Omental fat pad (tissue), 4 donors: ENCODE results near the gene RXRG. TPM values are rescaled to one million over a fixed set of nuclear protein-coding genes. Genes with fewer than 3 reads are reported as not detected.

ENCODE experiments used
- ATAC-seq: fragments of 150-250 bp; one replicate; pipeline ENCODE4 v1.9.1; 2016; ENCODE audit warnings: mild to moderate bottlenecking, moderate library complexity; ENCODE audit not compliant: low FRiP score
- DNase-seq: peaks from one replicate; pipeline ENCODE4 v3.0.0-alpha.2; 2019; ENCODE audit warnings: low spot score
- CTCF ChIP-seq, 3 donors: fragments of 450-650 bp; IDR thresholded peaks; one replicate each; pipeline ENCODE4 v1.5.1; 2016 to 2017; ENCODE audit warnings: antibody characterized with exemption in 3 of 3, mild to moderate bottlenecking in 3 of 3, moderate library complexity in 2 of 3
- total RNA-seq, 4 donors: library from RNA; depleted of rRNA; stranded (reverse); fragments of >200 nt; gene quantifications; one replicate each; pipeline ENCODE4 v1.1.0, GENCODE V29; 2016

The RXRG gene
- total RNA-seq, 4 donors from 2014 or later = 0.63 to 7.9 (median 0.99) TPM

GRCh38 chr1:165452336-165453130 is 7.6 kb upstream of the RXRG start:
- no peak for ATAC-seq
- no peak for TF ChIP-seq CTCF (IDR thresholded peaks at IDR 0.05)
- DNase-seq = no peak

GRCh38 chr1:165451691-165452090 is 6.8 kb upstream of the RXRG start:
- ATAC-seq = no peak
- TF ChIP-seq CTCF (IDR thresholded peaks at IDR 0.05) = no peak

GRCh38 chr1:165449131-165449530 is 4.2 kb upstream of the RXRG start:
- DNase-seq (no peak), ATAC-seq (no peak)
- TF ChIP-seq CTCF (IDR thresholded peaks at IDR 0.05) = no peak

More at GRCh38 chr1:165451691-165452090, 6.8 kb upstream of the RXRG start:
- no peak for DNase-seq

- TF ChIP-seq CTCF (IDR thresholded peaks at IDR 0.05) = no peak
- DNase-seq (no peak), ATAC-seq (no peak)
These were observed 462 bp upstream of the RXRG start for GRCh38 chr1:165445388-165445787.

GRCh38 chr1:165443539-165444311 is 1.2 kb downstream of the RXRG start:
- DNase-seq (no peak), ATAC-seq (peak; percentile 29)
- no peak for TF ChIP-seq CTCF (IDR thresholded peaks at IDR 0.05)

- no peak for DNase-seq
- ATAC-seq = no peak
- TF ChIP-seq CTCF (IDR thresholded peaks at IDR 0.05) = no peak
These were observed 2.3 kb downstream of the RXRG start for GRCh38 chr1:165442653-165443052.
